ENCODE results near the gene ACAT2. TPM values are rescaled to one million over a fixed set of nuclear protein-coding genes. Genes with fewer than 3 reads are reported as not detected.

ACAT2 gene
- total RNA-seq, 2 donors from 2014 or later, result 7.3 to 16.2 TPM

DNA sequence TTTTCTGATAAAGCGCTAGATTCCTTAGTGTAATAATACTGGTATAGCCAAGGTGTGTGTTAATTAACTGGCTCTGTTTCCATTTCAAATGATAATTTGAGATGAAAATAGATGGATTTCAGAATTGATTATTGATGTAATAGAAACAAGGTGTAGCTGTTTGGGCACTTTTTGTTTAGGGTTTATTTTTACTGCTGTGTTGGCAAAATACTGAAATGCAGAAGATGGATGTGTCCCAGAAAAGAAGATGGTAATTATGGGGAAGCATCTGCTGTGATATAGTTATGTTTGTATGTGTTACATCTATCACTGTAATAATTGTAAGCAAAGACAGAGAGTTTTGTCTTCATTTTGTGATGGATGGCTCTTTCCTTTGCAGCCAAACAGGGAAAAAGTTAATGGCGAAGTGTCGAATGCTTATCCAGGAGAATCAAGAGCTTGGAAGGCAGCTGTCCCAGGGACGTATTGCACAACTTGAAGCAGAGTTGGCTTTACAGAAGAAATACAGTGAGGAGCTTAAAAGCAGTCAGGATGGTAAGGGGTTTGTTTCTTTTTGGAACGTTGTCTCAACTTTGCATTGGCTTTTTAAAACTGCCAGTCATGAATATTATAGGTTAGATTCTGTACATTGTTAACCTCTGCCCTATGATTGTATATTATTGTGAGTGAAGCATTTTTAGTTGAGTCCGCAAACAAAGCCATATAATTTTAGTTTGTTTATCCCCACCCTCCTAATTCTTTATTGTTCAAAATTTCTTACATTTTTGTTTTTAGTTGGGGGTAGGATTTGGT lies 8.6 kb upstream of the ACAT2 start:
- ATAC-seq, result no peak
- TF ChIP-seq POLR2A (IDR thresholded peaks at IDR 0.05), result no peak
- TF ChIP-seq, protein P1, sequence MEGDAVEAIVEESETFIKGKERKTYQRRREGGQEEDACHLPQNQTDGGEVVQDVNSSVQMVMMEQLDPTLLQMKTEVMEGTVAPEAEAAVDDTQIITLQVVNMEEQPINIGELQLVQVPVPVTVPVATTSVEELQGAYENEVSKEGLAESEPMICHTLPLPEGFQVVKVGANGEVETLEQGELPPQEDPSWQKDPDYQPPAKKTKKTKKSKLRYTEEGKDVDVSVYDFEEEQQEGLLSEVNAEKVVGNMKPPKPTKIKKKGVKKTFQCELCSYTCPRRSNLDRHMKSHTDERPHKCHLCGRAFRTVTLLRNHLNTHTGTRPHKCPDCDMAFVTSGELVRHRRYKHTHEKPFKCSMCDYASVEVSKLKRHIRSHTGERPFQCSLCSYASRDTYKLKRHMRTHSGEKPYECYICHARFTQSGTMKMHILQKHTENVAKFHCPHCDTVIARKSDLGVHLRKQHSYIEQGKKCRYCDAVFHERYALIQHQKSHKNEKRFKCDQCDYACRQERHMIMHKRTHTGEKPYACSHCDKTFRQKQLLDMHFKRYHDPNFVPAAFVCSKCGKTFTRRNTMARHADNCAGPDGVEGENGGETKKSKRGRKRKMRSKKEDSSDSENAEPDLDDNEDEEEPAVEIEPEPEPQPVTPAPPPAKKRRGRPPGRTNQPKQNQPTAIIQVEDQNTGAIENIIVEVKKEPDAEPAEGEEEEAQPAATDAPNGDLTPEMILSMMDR (IDR thresholded peaks at IDR 0.05), result no peak
- WGBS, 2 donors, result 75 to 83% methylated on average over 6 of the region's 6 CpGs
- DNase-seq, result no peak
- Histone ChIP-seq H3K4me1 (no peaks in the 10 kb centered on the region), H3K27me3 (no peaks in the 10 kb centered on the region), H3K36me3 (replicated peaks in 1 of 2; ENCODE audit: insufficient read depth in 1 of 2, low read depth in 2 of 2) (peaks cover 5 to 36% of the 10 kb centered on the region in 2 donors), H3K9me3 (no peaks in the 10 kb centered on the region), H3K4me3 (no peak overlapping the region), H3K27ac (no peak overlapping the region)
- intact Hi-C loops (cut with DNase I), result no loop called here

- ATAC-seq (no peak), DNase-seq (no peak)
- no peak for TF ChIP-seq POLR2A (IDR thresholded peaks at IDR 0.05)
- TF ChIP-seq, protein P1 (IDR thresholded peaks at IDR 0.05), result no peak
- WGBS, 2 donors, result 70 to 98% methylated on average over 2 of the region's 2 CpGs
- Histone ChIP-seq H3K27ac (no peak overlapping the region), H3K27me3 (no peaks in the 10 kb centered on the region), H3K9me3 (no peaks in the 10 kb centered on the region), H3K36me3 (replicated peaks in 1 of 2; ENCODE audit: insufficient read depth in 1 of 2, low read depth in 2 of 2) (peaks cover 5 to 37% of the 10 kb centered on the region in 2 donors), H3K4me3 (no peak overlapping the region), H3K4me1 (no peaks in the 10 kb centered on the region)
- intact Hi-C loops (cut with DNase I), result no loop called here
Observed at GRCh38 chr6:159754401-159754800, 7.4 kb upstream of the ACAT2 start.

- 76 to 79% methylated on average over 15 of the region's 15 CpGs for WGBS, 2 donors
- H3K4me1 ChIP-seq, result peaks cover 2% of the 10 kb centered on the region
- intact Hi-C loops (cut with DNase I), result no loop called here
- DNase-seq, result no peak
- no peak for ATAC-seq
- peaks cover 5 to 37% of the 10 kb centered on the region in 2 donors for H3K36me3 ChIP-seq (replicated peaks in 1 of 2; ENCODE audit: insufficient read depth in 1 of 2, low read depth in 2 of 2)
- H3K27me3 ChIP-seq, result no peaks in the 10 kb centered on the region
- no peak for TF ChIP-seq POLR2A (IDR thresholded peaks at IDR 0.05)
- TF ChIP-seq, protein P1 (IDR thresholded peaks at IDR 0.05), result no peak
- H3K4me3 ChIP-seq, result no peak overlapping the region
- no peaks in the 10 kb centered on the region for H3K9me3 ChIP-seq
- H3K27ac ChIP-seq, result no peak overlapping the region
Observed at GRCh38 chr6:159754959-159755914, 6.6 kb upstream of the ACAT2 start.

DNA sequence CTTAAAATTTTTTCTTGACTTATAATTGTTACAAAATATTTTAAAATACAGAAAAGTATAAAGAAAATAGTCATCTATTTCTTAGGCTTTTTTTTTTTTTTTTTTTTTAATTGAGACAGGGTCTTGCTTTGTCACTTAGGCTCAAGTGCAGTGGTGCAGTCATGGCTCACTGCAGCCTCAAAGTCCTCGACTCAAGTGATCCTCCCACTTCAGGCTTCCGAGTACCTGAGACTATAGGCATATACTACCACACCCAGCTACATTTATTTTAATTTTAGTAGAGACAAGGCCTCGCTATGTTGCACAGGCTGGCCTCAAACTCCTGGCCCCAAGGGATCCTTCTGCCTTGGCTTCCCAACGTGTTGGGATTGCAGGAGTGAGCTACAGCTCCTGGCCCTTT lies 5.3 kb upstream of the ACAT2 start:
- H3K4me1 ChIP-seq, result peaks cover 11% of the 10 kb centered on the region
- no peak overlapping the region for H3K4me3 ChIP-seq
- H3K36me3 ChIP-seq (replicated peaks in 1 of 2; ENCODE audit: insufficient read depth in 1 of 2, low read depth in 2 of 2), result peaks cover 3 to 33% of the 10 kb centered on the region in 2 donors
- no peaks in the 10 kb centered on the region for H3K9me3 ChIP-seq
- WGBS, 2 donors, result 82 to 96% methylated on average over 4 of the region's 4 CpGs
- intact Hi-C loops (cut with DNase I), result no loop called here
- no peaks in the 10 kb centered on the region for H3K27me3 ChIP-seq
- no peak for ATAC-seq
- H3K27ac ChIP-seq, result no peak overlapping the region
- no peak for DNase-seq
- no peak for TF ChIP-seq POLR2A (IDR thresholded peaks at IDR 0.05)
- TF ChIP-seq, protein P1 (IDR thresholded peaks at IDR 0.05), result no peak

Measured in body of pancreas (tissue), 4 donors.